ENCODE results near the gene NECTIN4. TPM values are rescaled to one million over a fixed set of nuclear protein-coding genes. Genes with fewer than 3 reads are reported as not detected.
A peak's percentile ranks its signal among the peaks of the same experiment; 100 is the strongest.

The NECTIN4 gene
- polyA plus RNA-seq, 12 donors: 0.04 to 28.3 (median 0.19) TPM; not detected in 4

DNA sequence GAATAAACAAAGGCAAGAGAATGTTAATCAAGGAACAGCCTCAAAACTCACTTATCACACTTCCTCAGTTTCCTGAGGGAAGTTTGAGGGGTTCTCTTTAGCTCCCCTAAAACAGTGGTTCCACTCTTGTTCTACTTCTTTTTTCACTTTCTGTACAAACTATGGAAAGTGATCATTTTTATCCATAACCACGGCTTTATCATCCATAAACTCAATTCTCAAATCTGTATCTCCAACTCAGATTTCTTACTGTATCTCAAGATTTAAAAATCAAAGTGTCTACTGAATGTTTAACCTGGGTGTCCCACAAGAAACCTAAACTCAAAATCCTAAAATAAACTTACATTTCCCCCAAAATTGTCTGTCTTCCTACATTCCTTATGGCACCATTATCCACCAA is 24.6 kb upstream of the NECTIN4 start:
- no peak for DNase-seq

GRCh38 chr1:161111527-161111926 is 22.2 kb upstream of the NECTIN4 start:
- DNase-seq: no peak

DNA sequence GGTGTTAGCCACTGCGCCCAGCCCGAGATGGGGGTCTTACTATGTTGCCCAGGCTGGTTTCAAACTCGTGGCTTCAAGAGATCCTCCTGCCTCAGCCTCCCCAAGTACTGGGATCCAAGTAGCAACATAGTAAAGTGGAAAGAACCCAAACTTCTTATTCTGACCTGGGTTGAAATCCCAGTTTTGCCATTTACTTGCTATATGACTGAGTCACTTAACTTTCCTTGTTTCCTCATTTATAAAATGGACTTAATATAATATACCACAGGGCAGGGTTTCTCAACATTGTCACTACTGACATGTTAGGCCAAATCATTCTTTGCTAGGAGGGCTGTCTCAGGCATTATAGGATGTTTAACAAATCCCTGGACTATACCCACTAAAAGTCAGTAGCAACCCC is 21.8 kb upstream of the NECTIN4 start:
- DNase-seq: no peak

GRCh38 chr1:161106431-161106830 is 17.1 kb upstream of the NECTIN4 start:
- no peak for DNase-seq

- peak; percentile 18 for DNase-seq
These were observed 11.2 kb upstream of the NECTIN4 start for GRCh38 chr1:161100556-161100955.

- DNase-seq: no peak
These were observed 9.9 kb upstream of the NECTIN4 start for GRCh38 chr1:161099090-161099802.

DNA sequence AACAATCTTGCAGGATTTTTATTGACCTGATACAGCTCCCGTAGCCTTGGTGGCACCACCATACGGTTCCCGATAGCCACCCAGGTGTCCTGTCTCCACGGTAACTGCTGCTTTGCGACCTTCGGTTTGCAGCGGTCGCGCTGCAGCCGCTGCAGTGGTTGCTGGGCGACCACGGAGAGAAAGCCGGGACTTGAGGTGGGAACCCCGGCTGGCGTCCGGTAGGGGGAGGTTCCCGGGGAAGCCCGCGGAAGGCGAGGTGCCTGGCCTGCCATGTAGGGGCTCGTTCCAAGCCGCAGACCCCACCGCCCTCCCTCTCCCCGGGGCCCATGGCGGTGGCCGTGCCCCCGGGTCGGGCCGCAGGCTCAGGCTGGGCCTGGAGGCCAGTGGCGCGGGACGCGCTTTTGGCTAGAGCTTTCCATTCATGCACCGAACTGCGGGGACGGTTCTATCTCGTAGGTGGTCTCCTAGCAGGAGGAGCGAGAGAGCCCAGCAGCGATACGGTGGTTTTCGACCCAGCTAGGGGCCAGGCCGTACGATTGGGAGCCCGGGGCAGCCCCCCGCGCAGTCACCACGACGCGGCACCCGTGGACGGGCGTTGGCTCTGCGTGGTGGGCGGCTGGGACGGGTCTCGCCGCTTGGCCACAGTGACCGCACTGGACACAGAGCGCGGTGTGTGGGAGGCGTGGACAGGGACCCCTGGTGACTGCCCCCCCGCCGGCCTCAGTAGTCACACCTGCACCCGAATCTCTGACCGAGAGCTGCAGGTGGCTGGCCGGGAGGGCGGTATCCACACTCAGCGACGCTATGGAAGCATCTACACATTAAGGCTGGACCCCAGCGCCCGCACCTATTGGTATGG is 9.1 kb upstream of the NECTIN4 start, which contains the start of gene KLHDC9:
KLHDC9 (plus strand) TSS at position 152 of the 859 bp plus-strand sequence; CDS start at position 327, 175 bp downstream.
- peak; percentile 65 for DNase-seq

DNA sequence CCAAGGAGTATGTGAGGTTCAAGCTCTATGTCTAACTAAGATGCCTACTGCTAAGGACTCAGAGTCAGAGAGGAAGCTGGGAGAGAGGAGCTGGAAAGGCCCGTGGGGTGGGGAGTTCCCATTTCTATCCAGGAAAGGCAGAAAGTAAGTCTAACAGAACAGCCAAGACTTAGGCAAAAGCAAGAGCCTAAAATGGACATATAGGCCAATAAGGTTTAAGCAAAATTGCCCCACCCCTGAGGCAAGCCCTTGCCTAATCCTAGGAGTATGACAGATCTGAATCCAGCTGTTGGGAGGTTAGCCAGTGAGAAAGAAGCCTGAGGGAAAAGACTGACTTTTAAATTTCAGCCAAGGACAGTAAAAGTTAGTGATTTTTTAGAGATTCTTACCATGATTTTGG is 7.2 kb upstream of the NECTIN4 start:
- peak; percentile 80 for DNase-seq

- no peak for DNase-seq
These were observed 6.7 kb upstream of the NECTIN4 start for GRCh38 chr1:161096015-161096414.

DNA sequence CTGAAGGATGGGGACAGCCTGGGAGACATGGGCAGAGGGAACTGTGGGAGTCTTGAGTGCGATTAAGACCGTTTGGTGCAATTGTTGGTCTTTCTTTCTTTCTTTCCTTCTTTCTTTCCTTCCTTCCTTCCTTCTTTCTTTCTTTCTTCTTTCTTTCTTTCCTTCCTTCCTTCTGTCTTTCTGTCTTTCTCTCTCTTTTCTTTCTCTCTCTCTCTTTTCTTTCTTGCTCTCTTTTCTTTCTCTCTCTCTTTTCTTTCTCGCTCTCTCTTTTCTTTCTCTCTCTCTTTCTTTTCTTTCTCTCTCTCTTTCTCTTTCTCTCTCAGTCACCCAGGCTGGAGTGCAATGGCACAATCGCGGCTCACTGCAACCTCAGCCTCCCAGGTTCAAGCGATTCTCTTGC is 5.9 kb upstream of the NECTIN4 start:
- no peak for DNase-seq

DNA sequence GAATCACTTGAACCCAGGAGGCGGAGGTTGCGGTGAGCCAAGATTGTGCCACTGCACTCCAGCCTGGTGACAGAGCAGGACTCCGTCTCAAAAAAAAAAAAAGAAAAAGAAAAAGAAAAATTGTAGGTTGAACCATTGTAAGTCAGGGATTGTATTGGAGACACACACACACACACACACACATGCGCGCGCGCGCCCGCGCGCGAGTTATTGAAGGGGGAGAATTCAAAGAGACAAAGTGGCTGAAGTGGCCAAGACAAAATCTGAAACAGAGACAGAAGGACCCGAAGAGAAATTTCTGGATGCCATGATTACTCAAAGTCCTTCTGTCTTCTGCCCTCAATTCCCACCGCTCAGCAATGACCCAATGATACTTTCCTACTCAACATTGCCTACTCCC is 5.1 kb upstream of the NECTIN4 start:
- DNase-seq: no peak

- DNase-seq: no peak
These were observed 3.3 kb upstream of the NECTIN4 start for GRCh38 chr1:161092621-161093028.

- DNase-seq: no peak
These were observed 2.6 kb upstream of the NECTIN4 start for GRCh38 chr1:161091796-161092507.

DNA sequence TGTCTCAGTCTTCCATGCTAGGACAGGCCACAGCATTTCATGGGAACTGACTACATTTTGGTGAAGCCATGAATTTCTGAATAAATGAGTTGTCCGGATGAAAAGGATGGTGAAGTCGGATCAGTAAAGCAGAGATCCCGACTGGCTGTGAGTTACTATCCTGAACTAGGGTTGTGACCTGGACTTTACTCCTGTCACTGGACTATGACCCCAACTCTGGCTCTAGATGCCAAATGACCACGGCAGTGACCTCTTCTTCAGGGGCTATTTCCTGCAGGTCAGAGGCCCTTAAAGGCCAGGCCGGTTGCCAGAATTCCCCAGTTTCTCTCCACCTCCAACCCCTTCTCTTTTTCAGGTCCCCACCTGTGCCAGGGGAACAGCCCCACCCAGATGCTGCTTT is 1.7 kb upstream of the NECTIN4 start:
- no peak for DNase-seq

DNA sequence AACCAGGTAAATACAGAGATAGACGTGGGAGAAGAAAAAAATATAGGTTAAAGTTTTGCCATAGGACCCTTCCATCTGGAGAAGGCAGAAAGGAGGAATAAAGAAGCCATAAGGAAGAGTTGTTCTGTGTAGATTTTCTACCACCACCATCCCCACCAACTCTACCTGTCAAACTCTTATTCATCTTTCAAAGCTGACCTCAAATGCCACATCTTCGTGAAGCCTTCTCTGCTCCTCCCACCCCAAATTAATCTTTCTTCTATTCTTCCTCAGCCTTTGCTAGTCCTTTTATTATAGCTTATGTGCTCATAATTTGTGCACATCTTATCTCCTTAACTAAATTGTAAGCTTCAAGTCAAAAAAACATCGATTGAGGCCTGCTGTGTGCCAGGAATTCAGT is 1.3 kb upstream of the NECTIN4 start:
- DNase-seq: no peak

- no peak for DNase-seq
These were observed 580 bp upstream of the NECTIN4 start for GRCh38 chr1:161089938-161090337.

GRCh38 chr1:161088587-161089110 is 709 bp downstream of the NECTIN4 start:
- no peak for DNase-seq

DNA sequence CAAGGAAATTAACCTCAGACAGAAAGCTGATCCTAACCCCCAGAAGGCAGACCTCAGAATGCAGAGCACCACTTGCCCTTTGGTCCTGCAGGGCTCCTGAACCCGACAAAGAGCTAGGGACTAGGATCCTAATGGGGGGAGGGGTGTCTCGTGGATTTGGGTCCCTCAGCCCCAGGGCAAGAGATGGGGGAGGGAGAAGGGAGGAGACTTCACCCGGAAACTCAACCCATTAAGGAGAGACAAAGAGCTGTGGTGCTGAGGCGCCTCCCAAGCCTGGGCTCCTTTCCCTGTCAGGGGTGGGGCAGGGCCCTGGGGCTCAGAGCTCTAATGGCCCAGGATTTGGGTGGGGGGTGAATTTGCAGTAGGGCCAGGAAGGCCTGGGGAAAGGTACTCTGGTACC is 2.9 kb downstream of the NECTIN4 start:
- DNase-seq: no peak

- no peak for DNase-seq
These were observed 4.2 kb downstream of the NECTIN4 start for GRCh38 chr1:161085165-161085564.

DNA sequence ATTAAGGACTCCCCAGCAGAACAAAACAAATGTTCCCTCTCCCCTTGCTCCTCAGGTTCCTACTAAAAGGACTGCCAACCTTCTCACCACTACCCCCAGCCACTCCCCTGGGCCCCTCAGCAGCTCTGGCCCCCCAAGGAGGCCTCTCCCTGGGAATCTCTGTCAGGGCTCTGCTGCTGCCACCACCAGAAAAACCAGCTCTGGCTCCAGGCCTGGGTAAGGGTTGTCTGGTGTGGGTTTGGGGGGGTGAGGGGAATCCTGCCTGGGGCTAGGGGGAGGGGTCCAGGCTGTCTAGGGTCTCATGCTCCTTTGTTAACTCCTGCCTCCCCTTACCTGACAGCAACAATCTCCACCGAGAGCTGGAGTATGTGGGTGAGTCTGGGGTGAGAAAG is 4.8 kb downstream of the NECTIN4 start:
- DNase-seq: no peak

DNA sequence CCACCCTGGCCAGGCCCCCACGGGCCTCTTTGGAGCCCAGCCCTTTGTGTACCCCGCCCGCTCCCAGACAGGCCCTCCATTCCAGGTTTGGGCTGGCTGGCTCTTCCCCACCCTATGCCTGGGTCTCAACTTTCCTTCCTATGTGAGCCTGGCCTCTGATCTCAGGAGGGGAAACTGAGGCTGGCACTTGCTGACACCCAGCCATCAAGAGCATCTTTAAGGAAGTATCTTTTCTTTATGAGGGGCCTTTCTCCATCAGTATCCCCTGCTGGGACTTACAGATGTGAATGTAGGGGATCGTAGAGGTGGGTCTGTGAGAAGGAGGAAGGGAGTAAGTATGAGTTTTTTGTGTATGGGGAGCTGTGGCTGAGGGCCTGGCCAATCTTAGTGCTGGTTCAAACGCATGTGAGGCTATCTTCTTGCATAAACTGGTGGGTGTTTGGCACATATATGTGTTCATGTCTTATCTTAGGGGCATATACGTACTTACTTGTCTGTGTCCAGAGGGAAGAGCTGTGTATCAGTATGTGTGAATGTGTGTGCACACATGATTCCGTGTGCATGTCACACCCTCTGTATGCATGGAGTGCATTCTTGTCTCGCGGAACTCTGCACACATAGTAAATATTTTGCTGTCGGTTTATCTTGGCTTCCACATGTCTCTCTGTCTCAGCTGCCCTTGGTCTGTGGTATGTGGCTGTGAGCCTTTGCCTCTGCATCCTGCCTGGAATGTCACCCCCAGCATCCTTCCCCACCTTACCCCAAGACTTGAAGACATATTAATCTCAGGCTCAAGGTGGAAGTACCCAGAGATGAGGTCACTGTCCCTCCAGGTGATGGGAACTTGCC is 5.4 kb downstream of the NECTIN4 start:
- DNase-seq: no peak

Data from muscle of arm (tissue), 12 donors.